HUES64 (cell line): ENCODE data around the gene NFIB.

Source experiments
- H3K27ac ChIP-seq: 2 replicates; pipeline ENCODE4 v1.7.0; 2013; ENCODE audit warnings: low read depth, low read length, inconsistent platforms
- H3K27me3 ChIP-seq: 2 replicates; pipeline ENCODE4 v1.6.1; 2013; ENCODE audit warnings: mild to moderate bottlenecking, low read length; ENCODE audit not compliant: insufficient read depth
- H3K36me3 ChIP-seq: 2 replicates; pipeline ENCODE4 v1.6.1; 2013; ENCODE audit warnings: mild to moderate bottlenecking, low read length; ENCODE audit not compliant: insufficient read depth
- H3K4me1 ChIP-seq: 2 replicates; pipeline ENCODE4 v1.6.1; 2013; ENCODE audit warnings: mild to moderate bottlenecking, low read length, moderate library complexity; ENCODE audit not compliant: insufficient read depth
- H3K4me3 ChIP-seq: 2 replicates; pipeline ENCODE4 v1.5.1; 2013; ENCODE audit warnings: mild to moderate bottlenecking, low read length, moderate library complexity
- H3K9ac ChIP-seq: 2 replicates; pipeline ENCODE4 v1.6.1; 2013; ENCODE audit warnings: mild to moderate bottlenecking, low read depth, low read length
- H3K9me3 ChIP-seq: 2 replicates; pipeline ENCODE4 v1.6.1; 2013; ENCODE audit warnings: low read depth, low read length; ENCODE audit not compliant: insufficient read depth
- WGBS: fragments of 150-250, 120-280 bp; methylation state at CpG from one replicate; pipeline ENCODE4 v1.1.7; 2013; ENCODE audit warnings: missing lambda C conversion rate; 5-methylcytosine and 5-hydroxymethylcytosine counted together

Gene NFIB

DNA sequence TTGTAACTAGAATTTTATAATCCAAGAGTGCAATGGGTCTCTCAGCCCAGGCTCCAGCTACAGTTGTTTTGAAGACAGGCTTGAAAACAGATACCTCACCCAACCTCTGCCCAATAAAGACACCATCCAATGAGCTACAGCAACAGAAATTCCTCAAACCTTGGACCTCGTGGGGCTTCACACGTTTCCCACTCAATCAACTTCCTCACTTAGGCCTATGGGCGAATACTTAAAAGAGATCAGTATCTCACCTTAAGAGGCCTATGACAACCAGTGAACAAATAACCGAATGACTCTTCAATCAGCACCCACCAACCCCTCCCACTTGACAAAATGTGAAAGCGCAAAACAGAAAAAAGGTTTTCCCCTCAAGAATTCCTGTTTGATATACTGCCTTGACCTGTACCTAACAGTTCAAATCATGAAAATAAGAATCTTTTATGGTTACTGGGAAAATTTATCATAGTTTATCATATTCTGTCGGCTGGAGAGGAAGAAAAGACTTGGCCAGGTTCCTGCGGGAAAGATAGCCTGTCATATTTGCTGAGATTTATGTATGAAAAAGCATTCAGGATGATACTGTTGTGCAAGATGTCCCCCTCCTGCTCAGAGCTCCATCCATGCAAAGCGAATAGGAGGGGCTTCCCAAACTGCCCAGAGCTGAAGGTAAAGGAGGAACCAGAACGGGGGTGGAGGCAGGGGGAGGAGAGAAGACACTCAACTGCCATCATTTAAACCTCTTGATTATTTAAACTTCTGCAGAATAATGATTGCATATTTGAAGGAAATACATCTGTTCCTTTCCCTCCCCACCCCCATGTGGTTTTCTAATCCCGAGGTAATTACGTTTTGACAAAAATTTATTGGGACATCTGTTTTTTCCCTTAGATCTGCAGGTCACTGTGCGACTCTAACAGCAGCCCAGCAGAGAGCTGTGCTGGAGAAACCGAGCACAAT lies 256.3 kb downstream of the NFIB start:
- Histone ChIP-seq H3K4me3 (no peak overlapping the region), H3K9me3 (no peaks in the 10 kb centered on the region), H3K27me3 (no peaks in the 10 kb centered on the region), H3K9ac (no peak overlapping the region), H3K4me1 (peaks cover 11% of the 10 kb centered on the region; the same call in 1 of the 2 replicates), H3K36me3 (no peaks in the 10 kb centered on the region), H3K27ac (no peak overlapping the region)
- 89% methylated on average over 13 of the region's 13 CpGs for WGBS

- H3K27me3 ChIP-seq, result no peaks in the 10 kb centered on the region
- H3K27ac ChIP-seq, result no peak overlapping the region
- no peak overlapping the region for H3K4me3 ChIP-seq
- peaks cover 11% of the 10 kb centered on the region; the same call in 1 of the 2 replicates for H3K4me1 ChIP-seq
- H3K9ac ChIP-seq, result no peak overlapping the region
- WGBS, result 77% methylated on average over 3 of the region's 3 CpGs
- H3K36me3 ChIP-seq, result no peaks in the 10 kb centered on the region
- no peaks in the 10 kb centered on the region for H3K9me3 ChIP-seq
Observed at GRCh38 chr9:14056316-14056861, 257.6 kb downstream of the NFIB start.

DNA sequence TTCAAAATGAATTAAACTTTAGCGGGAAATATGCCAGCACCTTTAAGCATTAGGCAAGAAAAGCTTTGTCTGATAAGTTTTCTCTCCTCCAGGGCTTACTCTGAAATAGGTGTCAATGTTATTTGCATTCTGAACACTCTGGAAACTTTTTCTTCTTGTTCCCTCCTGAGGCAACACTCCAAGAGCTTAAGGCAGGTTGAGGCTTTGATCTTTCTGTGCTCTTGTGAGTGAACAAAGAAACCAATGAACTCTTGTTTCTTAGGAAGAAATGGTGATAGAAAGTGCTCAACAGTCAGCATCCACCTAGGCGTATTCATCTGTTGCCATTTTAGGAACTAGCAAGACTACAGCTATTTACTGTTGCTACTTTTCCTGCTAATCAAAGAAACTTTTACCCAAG lies 259.8 kb downstream of the NFIB start:
- WGBS, result 90% methylated on average over 2 of the region's 2 CpGs
- Histone ChIP-seq H3K27ac (no peak overlapping the region), H3K9me3 (no peaks in the 10 kb centered on the region), H3K36me3 (no peaks in the 10 kb centered on the region), H3K27me3 (no peaks in the 10 kb centered on the region), H3K4me1 (peaks cover 11% of the 10 kb centered on the region; the same call in 1 of the 2 replicates), H3K4me3 (no peak overlapping the region), H3K9ac (no peak overlapping the region)

- Histone ChIP-seq H3K27me3 (no peaks in the 10 kb centered on the region), H3K9me3 (no peaks in the 10 kb centered on the region), H3K4me1 (peaks cover 11% of the 10 kb centered on the region; the same call in 1 of the 2 replicates), H3K27ac (no peak overlapping the region), H3K9ac (no peak overlapping the region), H3K36me3 (no peaks in the 10 kb centered on the region), H3K4me3 (no peak overlapping the region)
- 95% methylated on average over 2 of the region's 2 CpGs for WGBS
Observed at GRCh38 chr9:14052359-14052758, 261.6 kb downstream of the NFIB start.

- H3K27ac ChIP-seq, result no peak overlapping the region
- peaks cover 9% of the 10 kb centered on the region; the same call in 1 of the 2 replicates for H3K4me1 ChIP-seq
- H3K27me3 ChIP-seq, result no peaks in the 10 kb centered on the region
- no peak overlapping the region for H3K9ac ChIP-seq
- no peak overlapping the region for H3K4me3 ChIP-seq
- no peaks in the 10 kb centered on the region for H3K36me3 ChIP-seq
- no peaks in the 10 kb centered on the region for H3K9me3 ChIP-seq
Observed at GRCh38 chr9:14051419-14051818, 262.5 kb downstream of the NFIB start.

GRCh38 chr9:14043483-14043882 lies 270.5 kb downstream of the NFIB start:
- WGBS, result 92% methylated on average over 1 of the region's 1 CpG
- H3K36me3 ChIP-seq, result no peaks in the 10 kb centered on the region
- H3K9me3 ChIP-seq, result no peaks in the 10 kb centered on the region
- no peaks in the 10 kb centered on the region for H3K27me3 ChIP-seq
- H3K4me3 ChIP-seq, result no peak overlapping the region
- H3K27ac ChIP-seq, result no peak overlapping the region
- H3K4me1 ChIP-seq, result no peaks in the 10 kb centered on the region
- no peak overlapping the region for H3K9ac ChIP-seq

DNA sequence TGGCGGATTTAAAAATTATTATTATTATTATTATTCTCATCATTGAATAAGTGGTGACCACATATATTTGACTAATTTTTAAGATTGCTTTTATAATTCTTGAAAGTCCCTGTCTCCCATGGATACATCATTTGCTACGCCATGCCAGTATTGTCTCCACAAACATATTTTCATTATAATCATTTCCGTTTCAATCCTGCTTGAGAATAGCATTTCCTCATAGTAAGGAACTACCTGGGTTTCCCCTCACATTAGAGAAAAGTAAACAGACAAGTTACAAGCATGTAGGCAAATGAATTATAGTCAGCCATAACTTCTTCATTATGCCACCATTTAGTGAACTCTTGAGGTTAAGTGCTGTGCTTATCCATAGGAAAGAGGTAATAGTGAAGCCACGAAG lies 276.6 kb downstream of the NFIB start:
- Histone ChIP-seq H3K36me3 (no peaks in the 10 kb centered on the region), H3K4me1 (no peaks in the 10 kb centered on the region), H3K9me3 (no peaks in the 10 kb centered on the region), H3K9ac (no peak overlapping the region), H3K27ac (no peak overlapping the region), H3K27me3 (no peaks in the 10 kb centered on the region), H3K4me3 (no peak overlapping the region)
- WGBS, result 97% methylated on average over 3 of the region's 4 CpGs

DNA sequence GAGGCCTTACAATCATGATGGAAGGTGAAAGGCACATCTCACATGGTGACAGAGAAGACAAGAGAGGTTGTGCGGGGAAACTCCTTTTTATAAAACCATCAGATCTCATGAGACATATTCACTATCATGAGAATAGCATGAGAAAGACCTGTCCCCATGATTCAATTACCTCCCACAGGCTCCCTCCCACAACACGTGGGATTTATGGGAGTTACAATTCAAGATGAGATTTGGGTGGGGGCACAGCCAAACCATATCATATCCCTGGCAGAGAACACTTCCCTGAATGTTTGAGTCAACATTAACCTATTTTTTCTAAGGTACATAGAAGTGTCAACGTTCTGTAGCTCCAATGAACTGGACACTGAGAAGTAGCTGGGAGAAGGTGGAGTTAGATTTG lies 280.9 kb downstream of the NFIB start:
- WGBS, result 87% methylated on average over 3 of the region's 3 CpGs
- Histone ChIP-seq H3K4me3 (no peak overlapping the region), H3K27me3 (no peaks in the 10 kb centered on the region), H3K9me3 (no peaks in the 10 kb centered on the region), H3K9ac (no peak overlapping the region), H3K4me1 (peaks cover 13% of the 10 kb centered on the region), H3K27ac (no peak overlapping the region), H3K36me3 (no peaks in the 10 kb centered on the region)
